ENCODE results near the gene LEFTY2.
"Not testable (repeated sequence)": the region's sequence is repeated elsewhere in the genome, so short reads cannot be mapped to it uniquely, and the experiment has no call there.

Gene LEFTY2

GRCh38 chr1:225941187-225941941, at the start of gene LEFTY2:
Gene LEFTY2 (minus strand): TSS chr1:225941220. CDS start chr1:225941140, 80 bp downstream.
- no peak for DNase-seq

DNA sequence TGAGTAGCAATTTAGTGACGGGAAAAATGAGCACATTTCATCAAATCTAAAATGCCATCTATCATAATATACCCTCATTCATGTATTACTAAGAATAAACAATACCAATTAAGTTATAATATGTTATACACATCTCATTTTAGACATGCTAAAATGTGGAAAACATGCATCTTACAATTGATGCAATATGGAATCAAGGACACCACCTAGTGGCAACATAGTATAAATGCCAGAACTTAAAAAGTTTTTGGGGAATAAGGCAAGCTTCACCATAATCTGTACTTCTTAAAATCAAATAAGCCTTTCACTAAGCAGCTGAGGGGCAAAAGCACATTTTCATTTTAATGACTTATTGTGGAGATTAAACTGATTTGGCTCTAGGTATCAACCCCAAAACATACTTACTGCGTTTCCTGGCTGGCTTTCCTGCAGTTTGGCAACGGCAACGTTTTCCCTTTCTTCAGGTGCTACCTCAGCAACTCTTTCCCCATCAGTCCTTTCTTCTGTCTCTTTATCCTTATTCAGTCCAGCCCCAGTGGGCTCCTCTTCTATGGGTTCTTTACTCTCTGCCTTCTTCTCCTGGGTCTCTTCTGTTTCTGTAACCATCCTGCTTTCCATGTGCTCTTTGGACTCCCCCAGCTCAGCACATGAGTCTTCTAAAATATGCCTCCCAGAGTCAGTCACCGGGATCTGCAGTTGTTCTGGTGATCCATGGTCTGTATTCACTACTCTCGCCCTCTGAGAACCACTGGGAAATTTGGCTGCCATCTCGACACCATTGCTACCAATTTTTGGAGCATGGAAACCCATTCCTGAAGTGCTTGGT, 46.7 kb upstream of the LEFTY2 start:
- no peak for DNase-seq

DNA sequence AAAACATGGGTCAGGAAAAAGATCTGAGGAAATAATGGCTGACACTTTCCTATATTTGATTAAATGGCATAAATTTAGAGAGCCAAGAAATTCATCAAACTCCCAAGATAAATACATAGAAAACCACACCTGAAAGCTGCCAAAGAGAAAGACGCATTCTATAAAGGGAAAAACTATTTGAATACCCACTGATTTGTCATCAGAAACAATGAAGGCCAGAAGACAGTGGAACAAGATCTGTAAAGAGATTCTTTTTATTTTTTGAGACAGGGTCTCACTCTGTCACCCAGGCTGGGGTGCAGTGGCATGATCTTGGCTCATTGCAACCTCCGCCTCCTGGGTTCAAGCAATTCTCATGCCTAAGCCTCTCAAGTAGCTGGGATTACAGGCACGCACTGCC, 40.7 kb upstream of the LEFTY2 start:
- no peak for DNase-seq

- DNase-seq: no peak
These were observed 39.2 kb upstream of the LEFTY2 start for GRCh38 chr1:225980005-225980836.

DNA sequence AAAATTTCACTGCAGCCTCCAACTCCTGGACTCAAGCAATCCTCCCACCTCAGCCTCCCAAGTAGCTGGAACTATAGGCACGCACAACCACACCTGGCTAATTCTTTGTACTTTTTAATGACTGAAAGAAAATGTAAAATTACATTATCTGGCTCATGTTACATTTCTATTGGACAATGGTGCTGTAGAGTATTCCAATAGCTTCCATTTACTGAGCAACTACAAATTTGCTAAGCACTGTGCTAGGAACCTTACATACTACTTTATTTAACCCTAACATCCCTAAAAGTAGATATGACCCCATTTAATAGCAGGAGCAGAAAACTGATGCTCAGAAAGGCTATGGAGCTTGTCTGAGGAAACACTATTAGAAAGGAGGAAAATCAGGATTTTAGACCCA, 38.4 kb upstream of the LEFTY2 start:
- DNase-seq: no peak

DNA sequence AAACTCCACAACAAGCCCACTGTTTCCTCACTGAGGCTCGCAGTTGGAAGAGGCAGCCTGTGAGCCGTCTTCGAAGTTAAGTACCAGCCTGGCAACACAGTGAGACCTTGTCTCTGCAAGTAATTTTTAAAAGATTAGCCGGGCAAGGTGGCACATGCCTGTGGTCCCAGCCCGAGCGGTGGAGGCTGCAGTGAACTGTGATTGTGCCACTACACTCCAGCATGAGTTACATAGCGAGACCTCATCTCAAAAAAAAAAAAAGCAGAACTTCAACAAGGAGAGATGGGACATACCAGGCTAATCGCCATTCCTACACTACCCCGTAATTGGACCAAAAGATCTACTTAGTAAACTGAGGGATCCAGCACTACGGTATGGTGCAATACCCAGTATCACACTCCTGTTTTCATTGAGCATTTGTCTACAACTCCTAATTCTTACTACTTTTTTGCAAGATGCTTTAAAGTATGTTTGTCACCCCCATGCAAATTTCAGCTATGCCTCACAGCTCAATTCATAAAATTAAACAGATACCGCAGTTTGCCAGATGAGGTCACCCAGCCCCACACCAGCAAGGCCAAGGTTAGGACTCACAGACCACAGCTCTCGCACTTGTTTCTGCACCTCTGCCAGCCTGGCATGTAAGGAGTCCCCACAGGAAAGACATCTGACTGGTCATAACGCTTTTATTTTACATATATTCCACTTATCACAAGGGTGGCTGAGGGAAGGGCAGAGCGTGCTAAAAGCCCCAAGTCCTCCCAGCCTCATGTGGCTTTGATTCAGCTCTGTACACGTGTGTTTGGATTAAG, 37.1 kb upstream of the LEFTY2 start:
- no peak for DNase-seq

DNA sequence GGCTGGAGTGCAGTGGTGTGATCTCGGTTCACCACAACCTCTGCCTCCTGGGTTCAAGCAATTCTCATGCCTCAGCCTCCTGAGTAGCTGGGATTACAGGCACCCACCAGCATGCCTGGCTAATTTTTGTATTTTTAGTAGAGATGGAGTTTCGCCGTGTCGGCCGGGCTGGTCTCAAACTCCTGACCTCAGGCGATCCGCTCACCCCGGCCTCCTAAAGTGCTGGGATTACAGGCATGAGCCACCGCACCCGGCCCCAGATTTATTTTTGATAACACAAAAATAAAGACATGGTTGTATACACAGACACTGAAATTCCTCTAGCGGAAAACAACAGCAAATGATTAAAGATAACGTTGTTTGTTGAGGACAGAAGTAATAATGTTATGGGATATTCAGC, 34.1 kb upstream of the LEFTY2 start:
- not testable (repeated sequence) for DNase-seq

- no peak for DNase-seq
These were observed 33.4 kb upstream of the LEFTY2 start for GRCh38 chr1:225974454-225974853.

GRCh38 chr1:225973158-225973557, 32.1 kb upstream of the LEFTY2 start:
- no peak for DNase-seq

DNA sequence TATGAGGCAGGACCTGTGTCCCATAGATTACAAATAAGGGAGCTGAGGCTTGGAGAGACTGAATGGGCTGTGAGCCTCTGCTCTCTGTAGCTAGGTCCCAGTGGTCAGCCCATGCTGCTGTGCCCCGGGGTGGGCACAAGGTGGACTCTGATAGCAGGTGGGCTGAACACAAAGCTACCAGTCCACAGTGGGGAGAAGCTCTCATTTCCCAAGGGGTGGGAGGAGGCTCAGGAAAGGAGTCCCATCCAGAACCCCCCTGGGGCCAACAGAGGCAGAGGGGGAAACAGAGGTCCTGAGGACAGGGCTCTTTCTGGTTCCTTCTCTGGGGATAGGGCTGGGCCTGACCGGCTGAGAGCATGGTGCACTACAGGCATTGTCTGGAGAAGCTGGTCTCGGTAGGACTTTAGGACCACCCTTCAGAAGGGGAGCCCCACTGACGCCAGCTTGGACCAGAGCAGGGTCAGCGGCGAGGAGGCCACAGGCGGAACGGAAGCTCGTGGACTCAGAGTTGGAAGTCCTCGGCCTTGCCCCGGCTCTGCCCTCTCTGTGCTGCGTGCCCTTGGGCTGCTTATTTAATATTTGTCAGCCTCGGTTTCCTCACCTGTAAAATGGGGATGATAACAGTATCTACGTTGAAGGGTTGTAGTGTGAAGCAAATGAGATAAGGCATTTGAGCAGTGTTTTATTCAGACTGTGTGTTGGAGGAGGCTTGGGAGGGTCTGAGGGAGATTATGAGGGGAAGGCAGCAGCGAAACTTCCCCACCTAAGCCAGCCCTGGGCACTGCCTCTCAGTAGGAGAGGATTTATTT, 31.5 kb upstream of the LEFTY2 start:
- no peak for DNase-seq

- DNase-seq: not testable (repeated sequence)
These were observed 29.7 kb upstream of the LEFTY2 start for GRCh38 chr1:225970592-225971157.

DNA sequence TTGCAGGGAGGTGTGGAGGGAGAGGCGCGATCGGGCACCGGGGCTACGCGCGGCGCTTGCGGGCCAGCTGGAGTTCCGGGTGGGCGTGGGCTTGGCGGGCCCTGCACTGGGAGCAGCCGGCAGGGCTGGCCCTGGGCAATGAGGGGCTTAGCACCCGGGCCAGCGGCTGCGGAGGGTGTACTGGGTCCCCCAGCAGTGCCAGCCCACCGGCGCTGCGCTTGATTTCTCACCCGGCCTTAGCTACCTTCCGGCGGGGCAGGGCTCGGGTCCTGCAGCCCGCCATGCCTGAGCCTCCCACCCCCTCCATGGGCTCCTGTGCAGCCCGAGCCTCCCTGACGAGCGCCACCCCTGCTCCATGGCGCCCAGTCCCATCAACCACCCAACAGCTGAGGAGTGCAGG, 28.7 kb upstream of the LEFTY2 start:
- not testable (repeated sequence) for DNase-seq

- DNase-seq: no peak
These were observed 24.2 kb upstream of the LEFTY2 start for GRCh38 chr1:225965231-225965630.

DNA sequence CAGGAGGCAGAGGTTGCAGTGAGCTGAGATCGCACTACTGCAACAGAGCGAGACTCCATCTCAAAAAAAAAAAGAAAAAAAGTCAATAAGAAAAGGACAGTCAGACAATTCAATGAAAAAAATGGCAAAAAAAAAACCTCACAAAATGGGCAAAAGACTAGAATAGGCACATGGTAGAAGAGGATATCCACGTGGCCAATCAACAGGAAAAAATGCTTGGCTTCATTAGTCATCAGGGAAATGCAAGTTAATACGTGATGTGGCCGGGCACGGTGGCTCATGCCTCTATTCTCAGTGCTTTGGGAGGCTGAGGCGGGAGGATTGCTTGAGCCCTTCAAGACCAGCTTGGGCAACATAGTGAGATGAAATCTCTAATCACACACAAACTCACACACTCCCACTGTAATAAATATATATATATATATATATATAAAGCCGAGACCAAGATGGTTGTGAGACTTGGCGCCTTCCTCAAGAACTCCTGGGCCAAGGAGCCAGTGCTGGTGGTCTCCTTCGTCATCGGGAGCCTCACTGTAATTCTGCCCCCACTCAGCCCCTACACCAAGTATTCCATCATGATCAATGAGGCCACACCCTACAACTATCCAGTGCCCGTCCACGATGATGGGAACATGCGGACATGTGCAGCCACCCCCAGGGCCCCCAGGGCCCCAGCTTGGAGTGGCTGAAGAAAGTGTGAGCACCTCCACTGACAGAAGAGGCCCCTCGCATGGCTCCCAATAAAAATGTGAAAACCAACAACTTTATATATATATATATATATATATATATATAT, 22.9 kb upstream of the LEFTY2 start:
- no peak for DNase-seq

DNA sequence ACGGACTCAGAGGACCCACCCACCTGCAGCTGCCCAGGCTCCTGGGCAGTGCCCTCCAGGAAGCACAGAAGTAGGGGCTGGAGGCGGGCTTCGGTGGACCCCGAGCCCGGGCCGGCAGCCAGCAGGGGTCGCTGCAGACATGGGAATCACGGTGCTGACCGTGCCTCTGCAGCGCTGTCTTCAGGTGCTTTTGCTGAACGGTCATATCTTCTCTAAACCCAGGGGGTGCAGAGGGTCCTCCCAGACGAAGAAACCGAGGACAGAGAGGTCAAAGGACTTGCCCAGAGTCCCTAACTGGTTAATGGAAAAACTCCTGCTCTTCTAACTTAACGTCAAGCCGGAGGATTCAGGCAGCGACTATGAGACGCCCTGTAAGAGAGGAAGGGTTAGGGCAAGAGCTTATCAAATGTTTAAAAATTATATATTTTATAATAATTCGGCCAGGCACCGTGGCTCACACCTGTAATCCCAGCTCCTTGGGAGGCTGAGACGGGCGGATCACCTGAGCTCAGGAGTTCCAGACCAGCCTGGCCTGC, 21.5 kb upstream of the LEFTY2 start:
- DNase-seq: peak; percentile 42

GRCh38 chr1:225961659-225962439, 20.8 kb upstream of the LEFTY2 start:
- DNase-seq: no peak

- DNase-seq: no peak
These were observed 17.0 kb upstream of the LEFTY2 start for GRCh38 chr1:225958041-225958440.

DNA sequence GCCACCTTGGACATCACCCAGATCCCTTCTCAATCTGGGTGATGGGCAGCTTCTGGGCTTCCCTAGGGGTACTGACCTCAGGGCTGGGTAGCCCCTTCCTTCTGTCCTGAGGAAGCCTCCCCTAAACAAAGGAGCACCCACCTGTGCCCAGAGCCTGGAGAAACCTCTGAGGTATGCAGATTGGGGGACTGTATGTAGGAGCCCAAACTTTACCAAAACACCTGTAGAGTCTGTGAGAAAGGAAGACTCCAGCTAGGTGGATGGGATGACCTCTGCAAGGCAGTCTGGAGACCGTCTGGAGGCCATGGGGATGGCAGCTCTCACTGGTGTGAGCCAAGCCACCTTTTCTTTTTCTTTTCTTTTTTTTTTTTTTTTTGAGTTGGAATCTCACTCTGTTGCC, 13.7 kb upstream of the LEFTY2 start:
- no peak for DNase-seq

DNA sequence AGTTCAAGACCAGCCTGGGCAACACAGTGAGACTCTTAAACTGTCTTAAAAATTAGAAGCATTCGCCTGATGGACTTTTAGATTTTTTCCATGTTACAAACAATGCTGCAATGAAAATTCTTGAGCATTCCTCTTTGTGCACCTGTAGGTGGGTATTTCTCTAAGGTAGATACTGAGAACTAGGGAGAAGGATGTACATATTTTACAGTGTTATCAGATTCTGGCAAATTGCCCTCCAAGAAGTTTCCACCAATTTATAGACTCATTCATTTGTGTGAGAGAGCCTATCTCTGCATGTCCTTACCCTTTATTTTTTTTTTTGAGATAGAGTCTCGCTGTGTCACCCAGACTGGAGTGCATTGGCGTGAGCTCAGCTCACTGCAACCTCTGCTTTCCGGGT, 12.3 kb upstream of the LEFTY2 start:
- DNase-seq: no peak
